Lower lobe of right lung (tissue), 2 donors: Measurements from ENCODE around the gene GP9. TPM values are rescaled to one million over a fixed set of nuclear protein-coding genes. Genes with fewer than 3 reads are reported as not detected.

Experiments
- ATAC-seq, 2 donors: fragments of 200-7000 bp; cut with Tn5 transposase; one replicate each; pipeline ENCODE4 v1.9.1; 2020 to 2022; ENCODE audit warnings: mild to moderate bottlenecking in 2 of 2, moderate library complexity in 2 of 2
- DNase-seq: peaks from one replicate; pipeline ENCODE4 v3.0.0-alpha.2; 2020
- H3K27ac ChIP-seq: fragments of 200-600 bp; one replicate; pipeline ENCODE4 v1.8.0; 2022
- H3K27me3 ChIP-seq: fragments of 200-600 bp; one replicate; pipeline ENCODE4 v1.8.0; 2022; ENCODE audit warnings: low read depth
- H3K36me3 ChIP-seq: fragments of 200-600 bp; one replicate; pipeline ENCODE4 v1.8.0; 2022; ENCODE audit warnings: mild to moderate bottlenecking
- H3K4me1 ChIP-seq: fragments of 200-600 bp; one replicate; pipeline ENCODE4 v1.8.0; 2022
- H3K4me3 ChIP-seq: fragments of 200-600 bp; one replicate; pipeline ENCODE4 v1.8.0; 2022; ENCODE audit warnings: mild to moderate bottlenecking
- H3K9me3 ChIP-seq: fragments of 200-600 bp; one replicate; pipeline ENCODE4 v1.8.0; 2022
- CTCF ChIP-seq: fragments of 200-600 bp; IDR thresholded peaks from one replicate; pipeline ENCODE4 v1.8.0; 2022; ENCODE audit warnings: antibody characterized with exemption, mild to moderate bottlenecking
- intact Hi-C: fragments of 100-400 bp; cut with DNase I; formaldehyde crosslinking; loops from one replicate; pipeline ENCODE4 v1.11.0; 2022
- long read RNA-seq: library from polyadenylated mRNA; unstranded; transcript quantifications from one replicate; pipeline ENCODE4 v2.0.0, GENCODE V29; 2021
- total RNA-seq: library from RNA; stranded (reverse); fragmentation: NEBNext Ultra II Directional; extraction: Animal tissue kit (Norgen Biotek cat#: 25700); gene quantifications from one replicate; pipeline ENCODE4 v1.2.1, GENCODE V29; 2021
- donor health status: DM: no; HTN: yes; CAD: no; lungs with severe emphysema.

GP9 gene
- total RNA-seq: 2.6 TPM
- long read RNA-seq: 0 reads

GRCh38 chr3:129060276-129061022, at the start of gene GP9:
TSS of gene GP9 (plus strand) at chr3:129060779. CDS start at chr3:129061740, 961 bp downstream.
- H3K9me3 ChIP-seq: no peaks in the 10 kb centered on the region
- intact Hi-C loops: no loop called here
- ATAC-seq (no peak), DNase-seq (peak; percentile 36)
- no peak for TF ChIP-seq CTCF
- no peak within 1 kb of the TSS for H3K27ac ChIP-seq
- no peak within 1 kb of the TSS for H3K4me3 ChIP-seq
- H3K36me3 ChIP-seq: no peaks in the 10 kb centered on the region
- H3K27me3 ChIP-seq: no peaks in the 10 kb centered on the region
- peaks cover 5% of the 10 kb centered on the region for H3K4me1 ChIP-seq

- peak overlapping the region; percentile 84 for H3K27ac ChIP-seq
- DNase-seq (no peak), ATAC-seq (no peak)
Measured at GRCh38 chr3:129013491-129013891, 47.1 kb upstream of the GP9 start.

GRCh38 chr3:129014148-129014547, 46.4 kb upstream of the GP9 start:
- intact Hi-C loops: no loop called here
- Histone ChIP-seq H3K4me3 (no peak overlapping the region), H3K36me3 (no peaks in the 10 kb centered on the region), H3K4me1 (peaks cover 70% of the 10 kb centered on the region), H3K27ac (peak overlapping the region; percentile 84), H3K9me3 (no peaks in the 10 kb centered on the region), H3K27me3 (no peaks in the 10 kb centered on the region)
- DNase-seq (no peak), ATAC-seq (peak; percentile 15 to 28)
- no peak for TF ChIP-seq CTCF

More at GRCh38 chr3:129013491-129013891, 47.1 kb upstream of the GP9 start:
- H3K27me3 ChIP-seq: no peaks in the 10 kb centered on the region
- TF ChIP-seq CTCF: no peak
- no peaks in the 10 kb centered on the region for H3K36me3 ChIP-seq
- H3K4me3 ChIP-seq: no peak overlapping the region
- intact Hi-C loops: no loop called here
- no peaks in the 10 kb centered on the region for H3K9me3 ChIP-seq
- H3K4me1 ChIP-seq: peaks cover 63% of the 10 kb centered on the region

GRCh38 chr3:129014793-129015345, 45.7 kb upstream of the GP9 start:
- Histone ChIP-seq H3K36me3 (no peaks in the 10 kb centered on the region), H3K27me3 (no peaks in the 10 kb centered on the region), H3K4me1 (peaks cover 73% of the 10 kb centered on the region), H3K27ac (peak overlapping the region; percentile 84), H3K4me3 (no peak overlapping the region), H3K9me3 (no peaks in the 10 kb centered on the region)
- DNase-seq (no peak), ATAC-seq (no peak)
- no peak for TF ChIP-seq CTCF
- intact Hi-C loops: no loop called here

GRCh38 chr3:129015388-129016105, 45.0 kb upstream of the GP9 start:
- no peak overlapping the region for H3K4me3 ChIP-seq
- peaks cover 70% of the 10 kb centered on the region for H3K4me1 ChIP-seq
- no peaks in the 10 kb centered on the region for H3K9me3 ChIP-seq
- no peaks in the 10 kb centered on the region for H3K27me3 ChIP-seq
- DNase-seq (peak; percentile 61), ATAC-seq (peak; percentile 28 to 52)
- no peak for TF ChIP-seq CTCF
- no peaks in the 10 kb centered on the region for H3K36me3 ChIP-seq
- intact Hi-C loops: no loop called here
- H3K27ac ChIP-seq: peak overlapping the region; percentile 84
